CD4-positive, alpha-beta T cell treated with Interleukin-10 for 1 hour (primary cell): ENCODE data around the gene VPS45.
"Not testable (repeated sequence)": the region's sequence is repeated elsewhere in the genome, so short reads cannot be mapped to it uniquely, and the experiment has no call there.

ENCODE experiments used
- DNase-seq: peaks from one replicate; pipeline ENCODE4 v3.0.0-alpha.2; 2020

The VPS45 gene

GRCh38 chr1:150067184-150068108 lies at the start of gene VPS45:
TSS of gene VPS45 (plus strand) at chr1:150067776. CDS start at chr1:150067858, 82 bp downstream.
- DNase-seq: peak; percentile 86

- DNase-seq: no peak
Measured at GRCh38 chr1:150018165-150018564, 49.4 kb upstream of the VPS45 start.

GRCh38 chr1:150020711-150021110 lies 46.9 kb upstream of the VPS45 start:
- no peak for DNase-seq

- DNase-seq: no peak
Measured at GRCh38 chr1:150021191-150021694, 46.3 kb upstream of the VPS45 start.

- DNase-seq: no peak
Measured at GRCh38 chr1:150022357-150022756, 45.2 kb upstream of the VPS45 start.

- no peak for DNase-seq
Measured at GRCh38 chr1:150024156-150024555, 43.4 kb upstream of the VPS45 start.

- DNase-seq: no peak
Measured at GRCh38 chr1:150028322-150028721, 39.3 kb upstream of the VPS45 start.

GRCh38 chr1:150034336-150034735 lies 33.2 kb upstream of the VPS45 start:
- DNase-seq: no peak

GRCh38 chr1:150049926-150050325 lies 17.6 kb upstream of the VPS45 start:
- no peak for DNase-seq

- no peak for DNase-seq
Measured at GRCh38 chr1:150051089-150051373, 16.5 kb upstream of the VPS45 start.

GRCh38 chr1:150051905-150052412 lies 15.6 kb upstream of the VPS45 start:
- not testable (repeated sequence) for DNase-seq

- DNase-seq: no peak
Measured at GRCh38 chr1:150053926-150054325, 13.7 kb upstream of the VPS45 start.

GRCh38 chr1:150055507-150055906 lies 12.1 kb upstream of the VPS45 start:
- DNase-seq: not testable (repeated sequence)

- DNase-seq: no peak
Measured at GRCh38 chr1:150056407-150056806, 11.2 kb upstream of the VPS45 start.

GRCh38 chr1:150060260-150060659 lies 7.3 kb upstream of the VPS45 start:
- no peak for DNase-seq

- no peak for DNase-seq
Measured at GRCh38 chr1:150061632-150062101, 5.9 kb upstream of the VPS45 start.

- no peak for DNase-seq
Measured at GRCh38 chr1:150062113-150062512, 5.5 kb upstream of the VPS45 start.

GRCh38 chr1:150065184-150065871 lies 2.2 kb upstream of the VPS45 start:
- no peak for DNase-seq

- no peak for DNase-seq
Measured at GRCh38 chr1:150066328-150066727, 1.2 kb upstream of the VPS45 start.

GRCh38 chr1:150066838-150067183 lies 765 bp upstream of the VPS45 start:
- no peak for DNase-seq

GRCh38 chr1:150068109-150068435 lies 496 bp downstream of the VPS45 start:
- no peak for DNase-seq

GRCh38 chr1:150069923-150070322 lies 2.3 kb downstream of the VPS45 start:
- no peak for DNase-seq

GRCh38 chr1:150072959-150073358 lies 5.4 kb downstream of the VPS45 start:
- DNase-seq: peak; percentile 48

- no peak for DNase-seq
Measured at GRCh38 chr1:150073516-150073915, 5.9 kb downstream of the VPS45 start.
